NCI-H146 treated with DMSO at 0.1 percent for 48 hours (cell line): Measurements from ENCODE around the gene CNTNAP2.
"Not testable (repeated sequence)": the region's sequence is repeated elsewhere in the genome, so short reads cannot be mapped to it uniquely, and the experiment has no call there.

ENCODE experiments used
- DNase-seq: peaks from one replicate; lab custom pipeline; 2025; ENCODE audit not compliant: unreplicated experiment; lab: John Stamatoyannopoulos, UW

Gene CNTNAP2

GRCh38 chr7:147593271-147594057, 1476.9 kb downstream of the CNTNAP2 start:
- no peak for DNase-seq

GRCh38 chr7:147595042-147595441, 1478.4 kb downstream of the CNTNAP2 start:
- DNase-seq: no peak

GRCh38 chr7:147598687-147599086, 1482.1 kb downstream of the CNTNAP2 start:
- DNase-seq: not testable (repeated sequence)

GRCh38 chr7:147605323-147605722, 1488.7 kb downstream of the CNTNAP2 start:
- no peak for DNase-seq

GRCh38 chr7:147607157-147607800, 1490.7 kb downstream of the CNTNAP2 start:
- DNase-seq: no peak

- no peak for DNase-seq
Observed at GRCh38 chr7:147611431-147611830, 1494.8 kb downstream of the CNTNAP2 start.

GRCh38 chr7:147635288-147635687, 1518.7 kb downstream of the CNTNAP2 start:
- no peak for DNase-seq

- DNase-seq: no peak
Observed at GRCh38 chr7:147636553-147636952, 1520.0 kb downstream of the CNTNAP2 start.

- no peak for DNase-seq
Observed at GRCh38 chr7:147638566-147638965, 1522.0 kb downstream of the CNTNAP2 start.

GRCh38 chr7:147639037-147639436, 1522.4 kb downstream of the CNTNAP2 start:
- no peak for DNase-seq

- DNase-seq: no peak
Observed at GRCh38 chr7:147639751-147640150, 1523.2 kb downstream of the CNTNAP2 start.

GRCh38 chr7:147640821-147641220, 1524.2 kb downstream of the CNTNAP2 start:
- no peak for DNase-seq

GRCh38 chr7:147646568-147646967, 1530.0 kb downstream of the CNTNAP2 start:
- no peak for DNase-seq

GRCh38 chr7:147650991-147651390, 1534.4 kb downstream of the CNTNAP2 start:
- no peak for DNase-seq

GRCh38 chr7:147651601-147652000, 1535.0 kb downstream of the CNTNAP2 start:
- DNase-seq: no peak

- DNase-seq: no peak
Observed at GRCh38 chr7:147653456-147653855, 1536.9 kb downstream of the CNTNAP2 start.

GRCh38 chr7:147658392-147658967, 1541.9 kb downstream of the CNTNAP2 start:
- no peak for DNase-seq

- DNase-seq: no peak
Observed at GRCh38 chr7:147659036-147659995, 1542.7 kb downstream of the CNTNAP2 start.

GRCh38 chr7:147664541-147664940, 1547.9 kb downstream of the CNTNAP2 start:
- DNase-seq: no peak

GRCh38 chr7:147670759-147671158, 1554.2 kb downstream of the CNTNAP2 start:
- no peak for DNase-seq

- DNase-seq: no peak
Observed at GRCh38 chr7:147674705-147675104, 1558.1 kb downstream of the CNTNAP2 start.
